ENCODE data around the gene FAM241B. TPM values are rescaled to one million over a fixed set of nuclear protein-coding genes. Genes with fewer than 3 reads are reported as not detected.

The FAM241B gene
- total RNA-seq, 1 donor from 2014 or later: not detected

DNA sequence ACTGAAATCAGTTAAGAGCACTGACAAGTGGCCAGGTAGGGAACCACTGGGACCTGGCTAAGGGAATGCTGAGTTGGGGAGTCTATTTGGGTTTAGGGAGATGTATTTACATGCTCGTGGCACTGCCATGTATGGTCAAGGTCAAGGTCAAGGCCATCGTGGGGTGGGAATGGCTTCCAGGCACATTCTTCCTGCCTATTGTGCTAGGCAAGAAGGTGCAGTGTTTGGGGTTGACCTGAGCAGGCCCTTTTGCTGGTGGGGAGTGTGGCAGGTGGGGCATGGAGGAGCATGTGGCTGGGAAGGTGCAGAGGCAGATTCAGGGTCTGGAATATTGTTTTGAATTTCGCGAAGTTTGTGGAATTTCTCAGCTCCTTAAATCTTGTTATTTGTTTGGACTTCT is 17.8 kb downstream of the FAM241B start:
- H3K9me3 ChIP-seq (ENCODE audit: control insufficient read depth in 3 of 3, low read length in 3 of 3): no peaks in the 10 kb centered on the region
- H3K4me1 ChIP-seq (ENCODE audit: control insufficient read depth in 3 of 3, insufficient read depth in 3 of 3, low read length in 3 of 3): peaks cover 0 to 4% (median 0%) of the 10 kb centered on the region in 3 donors
- H3K36me3 ChIP-seq (ENCODE audit: control insufficient read depth in 3 of 3, insufficient read depth in 3 of 3, low read length in 3 of 3): no peaks in the 10 kb centered on the region
- peaks cover 0 to 14% (median 11%) of the 10 kb centered on the region in 3 donors for H3K27me3 ChIP-seq (ENCODE audit: control insufficient read depth in 3 of 3, insufficient read depth in 3 of 3, low read length in 3 of 3)
- no peak overlapping the region for H3K4me3 ChIP-seq (ENCODE audit: low read length in 3 of 3)
- no peak overlapping the region for H3K9ac ChIP-seq (ENCODE audit: low read depth in 1 of 3, low read length in 3 of 3)
- no peak overlapping the region for H3K27ac ChIP-seq (ENCODE audit: low read depth, low read length)

DNA sequence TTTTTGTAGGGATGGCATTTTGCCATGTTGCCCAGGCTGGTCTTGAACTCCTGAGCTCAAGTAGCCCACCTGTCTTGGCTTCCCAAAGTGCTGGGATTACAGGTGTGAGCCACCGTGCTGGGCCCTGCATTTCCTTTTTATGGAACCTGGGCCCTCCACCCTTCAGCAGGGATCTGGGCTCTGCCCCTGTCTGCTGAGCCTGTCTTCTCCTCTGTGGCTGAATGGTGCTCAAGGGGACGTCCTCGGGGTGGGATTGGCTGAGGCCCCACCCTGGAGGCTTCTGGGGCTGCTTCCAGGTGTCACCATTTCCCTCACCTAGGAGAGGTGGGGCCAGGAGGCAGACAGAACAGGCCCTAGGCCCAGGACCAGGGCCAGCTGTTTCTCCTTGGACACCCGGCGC is 18.4 kb downstream of the FAM241B start:
- H3K4me1 ChIP-seq (ENCODE audit: control insufficient read depth in 3 of 3, insufficient read depth in 3 of 3, low read length in 3 of 3): peaks cover 0 to 4% (median 0%) of the 10 kb centered on the region in 3 donors
- no peaks in the 10 kb centered on the region for H3K36me3 ChIP-seq (ENCODE audit: control insufficient read depth in 3 of 3, insufficient read depth in 3 of 3, low read length in 3 of 3)

DNA sequence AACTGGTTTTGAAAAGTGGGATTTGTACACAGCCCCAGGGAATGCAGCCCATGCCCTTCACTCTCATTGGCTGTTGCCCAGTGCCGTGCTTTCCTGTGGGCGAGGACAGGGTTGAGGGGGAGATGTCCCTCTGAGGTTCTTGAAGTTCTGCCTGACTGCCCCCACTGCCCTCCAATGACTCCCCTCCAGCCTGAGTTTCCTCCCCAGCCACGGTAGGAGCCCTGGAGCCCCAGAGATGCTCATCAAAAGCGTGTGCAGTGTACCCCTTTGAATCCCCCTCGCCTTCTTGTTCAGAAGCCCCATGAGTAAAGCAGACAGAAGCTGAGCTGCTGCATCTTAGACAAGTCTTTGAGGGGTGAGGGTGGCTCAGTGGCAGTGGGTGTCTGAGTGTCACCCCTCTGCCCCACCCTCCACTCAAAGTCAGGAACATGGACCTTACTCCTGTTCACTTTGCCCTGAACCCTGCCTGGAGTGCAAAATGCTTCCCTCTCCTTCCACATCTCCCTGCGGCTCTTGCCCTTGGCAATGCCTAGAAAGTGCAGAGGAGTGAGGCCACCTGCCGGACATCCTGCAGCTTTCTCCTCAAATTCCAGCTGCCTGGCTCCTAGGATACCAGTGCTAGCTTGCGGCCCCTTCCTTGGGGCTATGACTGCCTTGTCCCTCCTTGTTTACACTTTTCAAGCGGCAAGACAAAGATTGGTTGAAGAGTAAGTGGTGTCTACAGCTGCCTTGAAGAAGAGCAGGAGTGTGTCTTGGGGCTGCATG is 19.9 kb downstream of the FAM241B start:
- H3K36me3 ChIP-seq (ENCODE audit: control insufficient read depth in 3 of 3, insufficient read depth in 3 of 3, low read length in 3 of 3): no peaks in the 10 kb centered on the region
- H3K27me3 ChIP-seq (ENCODE audit: control insufficient read depth in 3 of 3, insufficient read depth in 3 of 3, low read length in 3 of 3): peaks cover 0 to 12% (median 6%) of the 10 kb centered on the region in 3 donors
- H3K4me3 ChIP-seq (ENCODE audit: low read length in 3 of 3): no peak overlapping the region
- no peak overlapping the region for H3K27ac ChIP-seq (ENCODE audit: low read depth, low read length)
- H3K4me1 ChIP-seq (ENCODE audit: control insufficient read depth in 3 of 3, insufficient read depth in 3 of 3, low read length in 3 of 3): peaks cover 0 to 7% (median 3%) of the 10 kb centered on the region in 3 donors
- H3K9ac ChIP-seq (ENCODE audit: low read depth in 1 of 3, low read length in 3 of 3): no peak overlapping the region
- no peaks in the 10 kb centered on the region for H3K9me3 ChIP-seq (ENCODE audit: control insufficient read depth in 3 of 3, low read length in 3 of 3)

More for the DNA sequence above, 18.4 kb downstream of the FAM241B start:
- H3K9ac ChIP-seq (ENCODE audit: low read depth in 1 of 3, low read length in 3 of 3): no peak overlapping the region
- no peak overlapping the region for H3K27ac ChIP-seq (ENCODE audit: low read depth, low read length)
- H3K27me3 ChIP-seq (ENCODE audit: control insufficient read depth in 3 of 3, insufficient read depth in 3 of 3, low read length in 3 of 3): peaks cover 0 to 15% (median 12%) of the 10 kb centered on the region in 3 donors
- H3K4me3 ChIP-seq (ENCODE audit: low read length in 3 of 3): no peak overlapping the region
- no peaks in the 10 kb centered on the region for H3K9me3 ChIP-seq (ENCODE audit: control insufficient read depth in 3 of 3, low read length in 3 of 3)

DNA sequence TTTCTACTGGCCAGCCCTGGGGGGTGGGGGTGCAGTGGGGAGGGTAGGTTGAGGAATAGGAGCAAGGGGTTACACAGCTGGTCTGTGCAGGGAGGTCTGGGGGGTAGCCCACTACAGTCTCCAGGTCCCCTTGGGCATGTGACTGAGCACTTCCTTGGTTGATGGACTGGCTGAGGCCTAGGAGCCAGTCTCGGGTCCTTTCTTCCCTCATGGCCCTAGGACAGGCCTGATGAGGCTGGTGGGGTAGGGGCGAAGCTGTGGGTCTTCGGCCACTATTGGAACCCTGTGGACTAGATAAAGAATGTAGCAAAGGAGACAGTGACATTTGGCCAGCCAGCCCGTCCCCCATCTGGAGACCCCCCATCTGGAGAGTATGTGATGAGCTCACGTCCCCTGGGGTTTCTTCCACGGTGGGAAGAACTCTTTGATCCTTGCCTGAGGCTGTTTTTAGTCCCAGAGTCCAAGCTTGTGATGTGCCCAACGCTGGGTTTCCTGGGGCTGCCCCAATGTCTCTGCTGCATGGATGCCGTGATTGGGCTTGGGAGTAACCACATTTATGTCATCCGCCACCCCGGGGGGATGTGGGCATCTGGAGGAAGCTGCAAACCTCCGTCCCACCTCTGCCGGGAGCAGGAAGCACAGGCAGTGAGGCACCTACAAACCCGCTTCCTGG is 20.7 kb downstream of the FAM241B start:
- Histone ChIP-seq H3K27me3 (ENCODE audit: control insufficient read depth in 3 of 3, insufficient read depth in 3 of 3, low read length in 3 of 3) (peaks cover 0 to 12% (median 6%) of the 10 kb centered on the region in 3 donors), H3K27ac (ENCODE audit: low read depth, low read length) (no peak overlapping the region), H3K9ac (ENCODE audit: low read depth in 1 of 3, low read length in 3 of 3) (no peak overlapping the region), H3K9me3 (ENCODE audit: control insufficient read depth in 3 of 3, low read length in 3 of 3) (no peaks in the 10 kb centered on the region), H3K36me3 (ENCODE audit: control insufficient read depth in 3 of 3, insufficient read depth in 3 of 3, low read length in 3 of 3) (no peaks in the 10 kb centered on the region), H3K4me3 (ENCODE audit: low read length in 3 of 3) (no peak overlapping the region), H3K4me1 (ENCODE audit: control insufficient read depth in 3 of 3, insufficient read depth in 3 of 3, low read length in 3 of 3) (peaks cover 0 to 11% (median 11%) of the 10 kb centered on the region in 3 donors)

DNA sequence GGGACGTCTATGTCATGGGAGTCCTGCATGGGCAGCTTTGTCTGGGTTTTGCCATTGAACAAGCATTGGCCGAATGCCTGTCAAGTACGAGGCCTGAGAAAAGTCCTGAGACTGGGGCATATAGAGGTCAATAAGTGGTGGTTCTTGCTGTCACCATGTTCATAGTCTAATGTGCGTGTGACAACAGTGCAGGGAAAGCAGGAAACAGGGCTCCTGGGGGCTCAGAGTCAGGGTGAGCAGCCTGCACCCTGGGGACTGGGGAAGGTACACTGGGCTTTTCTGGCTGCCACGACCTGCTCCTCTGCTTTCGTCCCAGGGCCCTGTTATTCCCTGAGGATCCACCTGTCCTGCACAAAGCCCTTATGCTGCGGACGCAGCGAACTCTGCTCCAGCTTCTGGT is 21.3 kb downstream of the FAM241B start:
- no peak overlapping the region for H3K4me3 ChIP-seq (ENCODE audit: low read length in 3 of 3)
- H3K4me1 ChIP-seq (ENCODE audit: control insufficient read depth in 3 of 3, insufficient read depth in 3 of 3, low read length in 3 of 3): peaks cover 0 to 15% (median 13%) of the 10 kb centered on the region in 3 donors
- H3K27ac ChIP-seq (ENCODE audit: low read depth, low read length): no peak overlapping the region
- H3K9me3 ChIP-seq (ENCODE audit: control insufficient read depth in 3 of 3, low read length in 3 of 3): no peaks in the 10 kb centered on the region
- H3K36me3 ChIP-seq (ENCODE audit: control insufficient read depth in 3 of 3, insufficient read depth in 3 of 3, low read length in 3 of 3): no peaks in the 10 kb centered on the region
- peak overlapping the region in 1 of 3 donors; percentile 33 for H3K9ac ChIP-seq (ENCODE audit: low read depth in 1 of 3, low read length in 3 of 3)
- peaks cover 0 to 17% (median 6%) of the 10 kb centered on the region in 3 donors for H3K27me3 ChIP-seq (ENCODE audit: control insufficient read depth in 3 of 3, insufficient read depth in 3 of 3, low read length in 3 of 3)

DNA sequence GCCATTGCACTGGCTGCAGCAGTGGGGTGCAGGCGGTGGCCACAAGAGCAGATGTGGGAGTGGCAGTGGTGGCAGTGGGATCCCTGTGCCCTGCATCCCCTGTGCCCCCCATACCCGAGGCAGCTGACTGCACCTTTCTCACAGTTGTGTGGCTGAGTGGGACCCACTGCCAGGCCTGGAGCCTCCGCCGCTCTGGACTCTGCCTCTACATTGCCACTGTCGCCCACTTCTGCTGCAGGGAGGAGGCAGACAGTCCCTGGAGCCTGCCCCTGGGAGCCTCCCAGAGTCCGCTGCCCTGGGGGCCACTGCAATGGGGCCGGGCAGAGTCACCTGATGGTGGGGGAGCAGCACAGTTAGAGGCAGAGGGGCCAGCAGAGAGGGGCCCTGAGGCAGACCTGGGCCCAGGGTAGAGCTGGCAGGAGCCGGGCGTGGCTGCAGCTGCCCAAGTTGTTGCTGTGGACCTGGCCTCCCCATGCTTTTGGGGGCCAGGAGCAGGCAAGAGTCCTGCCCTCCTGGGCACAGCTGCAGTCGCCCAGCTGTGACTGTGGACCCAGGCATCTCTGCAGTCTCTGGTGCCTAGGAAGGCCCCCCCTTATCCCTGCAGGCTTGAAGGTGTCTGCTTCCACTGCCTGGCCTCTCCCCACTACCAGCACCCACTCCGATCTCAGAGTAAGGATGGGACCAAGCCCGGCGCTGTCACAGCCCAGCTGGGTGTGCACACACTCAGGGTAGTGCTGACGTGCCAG is 22.2 kb downstream of the FAM241B start:
- Histone ChIP-seq H3K27ac (ENCODE audit: low read depth, low read length) (no peak overlapping the region), H3K9ac (ENCODE audit: low read depth in 1 of 3, low read length in 3 of 3) (no peak overlapping the region), H3K36me3 (ENCODE audit: control insufficient read depth in 3 of 3, insufficient read depth in 3 of 3, low read length in 3 of 3) (no peaks in the 10 kb centered on the region), H3K4me3 (ENCODE audit: low read length in 3 of 3) (no peak overlapping the region), H3K4me1 (ENCODE audit: control insufficient read depth in 3 of 3, insufficient read depth in 3 of 3, low read length in 3 of 3) (peaks cover 0 to 15% (median 13%) of the 10 kb centered on the region in 3 donors), H3K9me3 (ENCODE audit: control insufficient read depth in 3 of 3, low read length in 3 of 3) (no peaks in the 10 kb centered on the region), H3K27me3 (ENCODE audit: control insufficient read depth in 3 of 3, insufficient read depth in 3 of 3, low read length in 3 of 3) (peaks cover 0 to 21% (median 6%) of the 10 kb centered on the region in 3 donors)

DNA sequence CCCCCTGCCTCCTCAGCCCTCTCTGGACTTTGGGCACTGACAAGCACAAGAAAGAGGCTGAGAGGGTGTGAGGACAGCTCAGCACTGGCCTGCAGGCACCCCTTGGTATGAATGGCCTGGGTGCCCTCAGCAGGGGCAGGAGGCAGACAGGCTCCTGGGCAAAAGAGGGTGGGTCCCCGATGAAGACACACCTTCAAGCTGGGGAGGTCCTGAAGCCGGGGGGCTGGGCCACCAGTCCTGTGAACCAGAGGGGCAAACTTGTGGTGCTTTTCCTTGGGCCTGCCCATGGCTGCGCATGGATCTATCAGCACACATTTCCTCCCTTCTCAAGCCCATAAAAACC is 22.8 kb downstream of the FAM241B start:
- no peaks in the 10 kb centered on the region for H3K9me3 ChIP-seq (ENCODE audit: control insufficient read depth in 3 of 3, low read length in 3 of 3)
- no peak overlapping the region for H3K4me3 ChIP-seq (ENCODE audit: low read length in 3 of 3)
- H3K9ac ChIP-seq (ENCODE audit: low read depth in 1 of 3, low read length in 3 of 3): no peak overlapping the region

DNA sequence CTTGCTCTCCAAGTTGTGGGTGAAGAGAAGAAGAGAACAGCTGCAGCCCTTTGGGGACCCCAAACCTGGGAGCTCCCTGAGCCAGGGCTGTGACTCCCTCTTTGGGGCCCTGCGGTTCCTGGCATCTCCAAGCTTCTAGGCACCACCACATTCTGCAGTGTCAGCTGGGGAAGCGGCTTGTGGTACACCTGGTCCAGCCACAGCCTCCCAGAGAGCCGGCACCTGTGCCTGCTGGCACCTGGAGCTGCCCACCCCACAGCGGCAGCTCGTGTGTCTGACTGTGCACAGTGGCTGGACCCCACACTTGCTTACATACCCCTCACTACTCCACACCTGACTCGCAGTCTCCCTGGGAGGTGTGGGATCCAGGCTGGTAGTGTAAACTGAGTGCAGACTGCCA is 23.5 kb downstream of the FAM241B start:
- H3K4me1 ChIP-seq (ENCODE audit: control insufficient read depth in 3 of 3, insufficient read depth in 3 of 3, low read length in 3 of 3): peaks cover 0 to 15% (median 13%) of the 10 kb centered on the region in 3 donors
- H3K4me3 ChIP-seq (ENCODE audit: low read length in 3 of 3): no peak overlapping the region
- H3K9me3 ChIP-seq (ENCODE audit: control insufficient read depth in 3 of 3, low read length in 3 of 3): no peaks in the 10 kb centered on the region
- peaks cover 0 to 33% (median 12%) of the 10 kb centered on the region in 3 donors for H3K27me3 ChIP-seq (ENCODE audit: control insufficient read depth in 3 of 3, insufficient read depth in 3 of 3, low read length in 3 of 3)
- no peak overlapping the region for H3K27ac ChIP-seq (ENCODE audit: low read depth, low read length)
- H3K9ac ChIP-seq (ENCODE audit: low read depth in 1 of 3, low read length in 3 of 3): no peak overlapping the region
- H3K36me3 ChIP-seq (ENCODE audit: control insufficient read depth in 3 of 3, insufficient read depth in 3 of 3, low read length in 3 of 3): no peaks in the 10 kb centered on the region

More for the DNA sequence above, 22.8 kb downstream of the FAM241B start:
- H3K27me3 ChIP-seq (ENCODE audit: control insufficient read depth in 3 of 3, insufficient read depth in 3 of 3, low read length in 3 of 3): peaks cover 0 to 27% (median 11%) of the 10 kb centered on the region in 3 donors
- no peaks in the 10 kb centered on the region for H3K36me3 ChIP-seq (ENCODE audit: control insufficient read depth in 3 of 3, insufficient read depth in 3 of 3, low read length in 3 of 3)
- H3K27ac ChIP-seq (ENCODE audit: low read depth, low read length): no peak overlapping the region
- H3K4me1 ChIP-seq (ENCODE audit: control insufficient read depth in 3 of 3, insufficient read depth in 3 of 3, low read length in 3 of 3): peaks cover 0 to 15% (median 13%) of the 10 kb centered on the region in 3 donors

DNA sequence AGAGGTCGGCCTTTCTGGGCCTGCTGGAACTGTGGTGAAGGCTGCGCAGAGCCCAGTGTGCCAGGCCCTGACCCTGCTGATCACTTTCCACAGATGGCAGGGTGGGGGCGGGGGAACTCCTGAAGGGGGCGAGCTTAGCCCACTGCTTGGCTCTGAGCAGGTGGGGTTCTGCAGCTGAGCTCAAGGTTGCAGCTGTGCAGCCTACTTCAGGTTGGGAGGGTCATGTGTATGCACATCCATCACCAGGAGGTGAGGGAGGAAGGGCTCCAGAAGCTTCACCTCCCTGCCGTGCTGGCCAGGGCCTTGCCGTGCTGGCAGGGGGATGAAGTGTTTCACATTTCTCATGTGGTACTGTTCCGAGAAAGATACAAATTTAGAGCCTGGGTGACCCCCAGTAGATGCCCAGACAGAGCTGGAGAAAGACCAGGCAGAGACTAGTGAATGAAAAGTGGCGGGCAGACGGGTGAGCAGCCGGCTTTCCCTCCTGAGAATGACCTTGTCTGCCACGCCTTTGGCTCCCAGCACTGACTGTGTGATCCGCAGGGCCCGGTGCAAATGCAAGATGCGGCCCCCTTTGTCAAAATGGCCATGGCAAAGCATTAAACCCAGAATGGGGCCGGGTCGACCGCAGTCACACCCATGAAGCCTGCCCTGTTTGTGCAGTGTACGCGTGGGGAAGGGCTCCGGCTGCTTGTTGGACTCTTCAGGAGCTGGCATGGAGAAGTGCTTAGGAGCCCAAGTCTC is 25.2 kb downstream of the FAM241B start:
- Histone ChIP-seq H3K9me3 (ENCODE audit: control insufficient read depth in 3 of 3, low read length in 3 of 3) (no peaks in the 10 kb centered on the region), H3K4me1 (ENCODE audit: control insufficient read depth in 3 of 3, insufficient read depth in 3 of 3, low read length in 3 of 3) (peaks cover 0 to 15% (median 13%) of the 10 kb centered on the region in 3 donors), H3K27ac (ENCODE audit: low read depth, low read length) (no peak overlapping the region), H3K27me3 (ENCODE audit: control insufficient read depth in 3 of 3, insufficient read depth in 3 of 3, low read length in 3 of 3) (peaks cover 0 to 34% (median 12%) of the 10 kb centered on the region in 3 donors), H3K4me3 (ENCODE audit: low read length in 3 of 3) (no peak overlapping the region), H3K9ac (ENCODE audit: low read depth in 1 of 3, low read length in 3 of 3) (peak overlapping the region in 1 of 3 donors; percentile 16), H3K36me3 (ENCODE audit: control insufficient read depth in 3 of 3, insufficient read depth in 3 of 3, low read length in 3 of 3) (no peaks in the 10 kb centered on the region)

All from skeletal muscle tissue (tissue), 4 donors.